Fibroblast of mammary gland (primary cell): Measurements from ENCODE around the gene ZNF747.

Experiments
- DNase-seq: peaks from one replicate; pipeline ENCODE4 v3.0.0-alpha.2; 2010; ENCODE audit warnings: low read depth
- H3K4me3 ChIP-seq: 2 replicates; pipeline ENCODE4 v1.5.1; 2011; ENCODE audit warnings: low read depth, mild to moderate bottlenecking, low read length, moderate library complexity; ENCODE audit not compliant: control insufficient read depth
- TF ChIP-seq, protein P1 (sequence below): conservative IDR thresholded peaks from 2 replicates; pipeline ENCODE4 v1.5.1; 2011; ENCODE audit warnings: low read depth, low read length, inconsistent platforms; ENCODE audit not compliant: control insufficient read depth, insufficient read depth

ZNF747 gene

GRCh38 chr16:30565984-30566383, 31.3 kb upstream of the ZNF747 start:
- DNase-seq: no peak
- TF ChIP-seq, protein P1, sequence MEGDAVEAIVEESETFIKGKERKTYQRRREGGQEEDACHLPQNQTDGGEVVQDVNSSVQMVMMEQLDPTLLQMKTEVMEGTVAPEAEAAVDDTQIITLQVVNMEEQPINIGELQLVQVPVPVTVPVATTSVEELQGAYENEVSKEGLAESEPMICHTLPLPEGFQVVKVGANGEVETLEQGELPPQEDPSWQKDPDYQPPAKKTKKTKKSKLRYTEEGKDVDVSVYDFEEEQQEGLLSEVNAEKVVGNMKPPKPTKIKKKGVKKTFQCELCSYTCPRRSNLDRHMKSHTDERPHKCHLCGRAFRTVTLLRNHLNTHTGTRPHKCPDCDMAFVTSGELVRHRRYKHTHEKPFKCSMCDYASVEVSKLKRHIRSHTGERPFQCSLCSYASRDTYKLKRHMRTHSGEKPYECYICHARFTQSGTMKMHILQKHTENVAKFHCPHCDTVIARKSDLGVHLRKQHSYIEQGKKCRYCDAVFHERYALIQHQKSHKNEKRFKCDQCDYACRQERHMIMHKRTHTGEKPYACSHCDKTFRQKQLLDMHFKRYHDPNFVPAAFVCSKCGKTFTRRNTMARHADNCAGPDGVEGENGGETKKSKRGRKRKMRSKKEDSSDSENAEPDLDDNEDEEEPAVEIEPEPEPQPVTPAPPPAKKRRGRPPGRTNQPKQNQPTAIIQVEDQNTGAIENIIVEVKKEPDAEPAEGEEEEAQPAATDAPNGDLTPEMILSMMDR: no peak
- no peak overlapping the region for H3K4me3 ChIP-seq

DNA sequence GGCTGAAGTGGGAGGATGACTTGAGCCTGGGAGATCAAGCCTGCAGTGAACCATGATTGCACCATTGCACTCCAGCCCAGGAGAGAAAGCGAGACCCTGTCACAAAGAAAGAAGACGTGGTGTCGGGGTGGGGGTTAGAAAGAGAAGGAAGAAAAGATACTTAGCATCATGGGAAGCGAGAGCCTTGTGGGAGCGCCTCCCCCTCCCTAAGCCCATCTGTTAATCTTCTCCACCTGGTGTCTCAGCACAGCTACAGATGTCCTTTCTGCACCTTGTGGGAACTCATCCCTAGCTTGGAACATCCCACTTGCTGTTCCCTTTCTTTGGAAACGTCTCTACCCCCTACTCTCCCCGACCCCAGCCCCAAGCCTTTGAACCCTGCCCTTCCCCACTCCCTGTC, 30.9 kb upstream of the ZNF747 start:
- no peak overlapping the region for H3K4me3 ChIP-seq
- TF ChIP-seq, protein P1: no peak

GRCh38 chr16:30562021-30562420, 27.4 kb upstream of the ZNF747 start:
- no peak for DNase-seq
- no peak overlapping the region for H3K4me3 ChIP-seq
- TF ChIP-seq, protein P1: no peak

More for the DNA sequence above, 30.9 kb upstream of the ZNF747 start:
- DNase-seq: no peak

- peak overlapping the region; percentile 38 for H3K4me3 ChIP-seq
- TF ChIP-seq, protein P1: no peak
- DNase-seq: peak; percentile 8
Measured at GRCh38 chr16:30561089-30561816, 26.6 kb upstream of the ZNF747 start.

DNA sequence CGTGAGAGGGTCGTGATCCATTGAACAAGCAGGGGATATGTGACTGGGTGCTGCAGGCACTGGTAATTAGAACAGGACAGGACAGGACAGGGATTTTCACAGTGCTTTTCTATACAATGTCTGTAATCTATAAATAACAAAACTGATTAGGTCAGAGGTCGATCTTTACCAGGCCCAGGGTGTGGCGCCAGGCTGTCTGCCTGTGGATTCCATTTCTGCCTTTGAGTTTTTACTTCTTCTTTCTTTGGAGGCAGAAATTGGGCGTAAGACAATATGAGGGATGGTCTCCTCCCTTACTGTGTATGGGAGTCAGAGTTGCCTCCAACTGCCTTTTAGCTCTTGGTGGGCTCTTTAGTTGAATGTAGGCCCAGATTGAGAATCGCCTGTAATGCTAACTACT, 25.0 kb upstream of the ZNF747 start:
- no peak overlapping the region for H3K4me3 ChIP-seq
- DNase-seq: no peak
- TF ChIP-seq, protein P1: no peak

GRCh38 chr16:30558789-30559377, 24.2 kb upstream of the ZNF747 start:
- DNase-seq: no peak
- TF ChIP-seq, protein P1: no peak
- peak overlapping the region; percentile 38 for H3K4me3 ChIP-seq
